Natural killer cell (primary cell): ENCODE results near the gene NKX1-2. TPM values are rescaled to one million over a fixed set of nuclear protein-coding genes. Genes with fewer than 3 reads are reported as not detected.

Experiments used
- ATAC-seq, 3 donors: fragments of 150-1000 bp in 2 of 3; fragments of 200-7000 bp in 1 of 3; cut with Tn5 transposase; 1 replicate in 1 of 3; 2 replicates in 2 of 3; pipeline ENCODE4 v1.10.0; 2021; ENCODE audit warnings: mild to moderate bottlenecking in 2 of 3, moderate library complexity in 2 of 3
- DNase-seq, 2 donors: peaks; one replicate each; pipeline versions ENCODE4 v3.0.0 to v3.0.0-alpha.2; 2013 to 2021; ENCODE audit warnings: mixed read lengths in 1 of 2
- H3K27ac ChIP-seq: one replicate; pipeline ENCODE4 v1.5.1; 2013; ENCODE audit warnings: mild to moderate bottlenecking, low read length
- H3K27me3 ChIP-seq: one replicate; pipeline ENCODE4 v1.6.1; 2013; ENCODE audit warnings: low read length; ENCODE audit not compliant: control insufficient read depth, insufficient read depth
- H3K36me3 ChIP-seq: one replicate; pipeline ENCODE4 v1.6.1; 2013; ENCODE audit warnings: low read length; ENCODE audit not compliant: control insufficient read depth, insufficient read depth
- H3K4me1 ChIP-seq: one replicate; pipeline ENCODE4 v1.6.1; 2013; ENCODE audit warnings: low read length; ENCODE audit not compliant: control insufficient read depth, insufficient read depth
- H3K4me3 ChIP-seq: one replicate; pipeline ENCODE4 v1.5.1; 2013; ENCODE audit warnings: low read length
- H3K9me3 ChIP-seq: one replicate; pipeline ENCODE4 v1.6.1; 2013; ENCODE audit warnings: low read length; ENCODE audit not compliant: control insufficient read depth, insufficient read depth
- H3K27ac Mint-ChIP-seq, 2 donors: one replicate each; pipeline ENCODE4 v1.8.0; 2022; ENCODE audit warnings: mild to moderate bottlenecking in 2 of 2, mixed read lengths in 2 of 2, moderate library complexity in 1 of 2
- H3K27me3 Mint-ChIP-seq, 2 donors: one replicate each; pipeline ENCODE4 v1.8.0; 2022; ENCODE audit warnings: low read depth in 2 of 2, mixed read lengths in 2 of 2
- H3K36me3 Mint-ChIP-seq: one replicate; pipeline ENCODE4 v1.8.0; 2022; ENCODE audit warnings: mixed read lengths
- H3K4me1 Mint-ChIP-seq, 2 donors: one replicate each; pipeline ENCODE4 v1.8.0; 2022; ENCODE audit warnings: mixed read lengths in 2 of 2
- H3K4me3 Mint-ChIP-seq: one replicate; pipeline ENCODE4 v1.8.0; 2022; ENCODE audit warnings: mild to moderate bottlenecking, moderate library complexity, mixed read lengths
- H3K9me3 Mint-ChIP-seq, 2 donors: one replicate each; pipeline ENCODE4 v1.8.0; 2022; ENCODE audit warnings: mixed read lengths in 2 of 2
- WGBS: methylation state at CpG from one replicate; pipeline ENCODE4 v1.1.7; 2013; ENCODE audit warnings: missing lambda C conversion rate; ENCODE audit not compliant: insufficient coverage; 5-methylcytosine and 5-hydroxymethylcytosine counted together
- intact Hi-C: fragments of 100-400 bp; cut with micrococcal nuclease; formaldehyde crosslinking; loops from one replicate; pipeline ENCODE4 v1.14.2; 2022
- total RNA-seq, 4 donors: library from RNA; stranded (reverse); fragments of 120-200 nt in 1 of 4; gene quantifications; one replicate each; pipeline versions ENCODE4 v1.2.3 to v1.2.4, GENCODE V29; 2013 to 2022
- TF ChIP-seq, protein P1 (sequence below): fragments of 200-600 bp; IDR thresholded peaks from one replicate; pipeline ENCODE4 v1.8.0; 2022; ENCODE audit warnings: antibody characterized with exemption

NKX1-2 gene
- total RNA-seq, 3 donors from 2014 or later (not counting 1 experiment from before 2014, with no cell fraction given): not detected

- DNase-seq: no peak
- H3K36me3 ChIP-seq: no peaks in the 10 kb centered on the region
- H3K4me1 ChIP-seq: no peaks in the 10 kb centered on the region
- peaks cover 0 to 6% of the 10 kb centered on the region in 2 donors for H3K4me1 Mint-ChIP-seq
- H3K27ac ChIP-seq: no peak overlapping the region
- H3K4me3 Mint-ChIP-seq: no peak overlapping the region
- H3K27ac Mint-ChIP-seq: no peak overlapping the region
- WGBS: 85% methylated on average over 8 of the region's 9 CpGs
- intact Hi-C loops: no loop called here
- no peaks in the 10 kb centered on the region for H3K27me3 ChIP-seq
- H3K9me3 ChIP-seq: no peaks in the 10 kb centered on the region
- H3K36me3 Mint-ChIP-seq: no peaks in the 10 kb centered on the region
- no peak for ATAC-seq
- no peaks in the 10 kb centered on the region for H3K9me3 Mint-ChIP-seq
- no peak overlapping the region for H3K4me3 ChIP-seq
- H3K27me3 Mint-ChIP-seq: no peaks in the 10 kb centered on the region
- TF ChIP-seq, protein P1, sequence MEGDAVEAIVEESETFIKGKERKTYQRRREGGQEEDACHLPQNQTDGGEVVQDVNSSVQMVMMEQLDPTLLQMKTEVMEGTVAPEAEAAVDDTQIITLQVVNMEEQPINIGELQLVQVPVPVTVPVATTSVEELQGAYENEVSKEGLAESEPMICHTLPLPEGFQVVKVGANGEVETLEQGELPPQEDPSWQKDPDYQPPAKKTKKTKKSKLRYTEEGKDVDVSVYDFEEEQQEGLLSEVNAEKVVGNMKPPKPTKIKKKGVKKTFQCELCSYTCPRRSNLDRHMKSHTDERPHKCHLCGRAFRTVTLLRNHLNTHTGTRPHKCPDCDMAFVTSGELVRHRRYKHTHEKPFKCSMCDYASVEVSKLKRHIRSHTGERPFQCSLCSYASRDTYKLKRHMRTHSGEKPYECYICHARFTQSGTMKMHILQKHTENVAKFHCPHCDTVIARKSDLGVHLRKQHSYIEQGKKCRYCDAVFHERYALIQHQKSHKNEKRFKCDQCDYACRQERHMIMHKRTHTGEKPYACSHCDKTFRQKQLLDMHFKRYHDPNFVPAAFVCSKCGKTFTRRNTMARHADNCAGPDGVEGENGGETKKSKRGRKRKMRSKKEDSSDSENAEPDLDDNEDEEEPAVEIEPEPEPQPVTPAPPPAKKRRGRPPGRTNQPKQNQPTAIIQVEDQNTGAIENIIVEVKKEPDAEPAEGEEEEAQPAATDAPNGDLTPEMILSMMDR: no peak
These were observed 24.8 kb upstream of the NKX1-2 start for GRCh38 chr10:124474514-124475070.

- DNase-seq (no peak), ATAC-seq (peak in 1 of 3 donors; percentile 62)
- Mint-ChIP-seq H3K4me1 (peaks cover 0 to 10% of the 10 kb centered on the region in 2 donors), H3K27ac (no peak overlapping the region), H3K27me3 (no peaks in the 10 kb centered on the region), H3K4me3 (no peak overlapping the region), H3K9me3 (no peaks in the 10 kb centered on the region), H3K36me3 (no peaks in the 10 kb centered on the region)
- H3K36me3 ChIP-seq: no peaks in the 10 kb centered on the region
- H3K4me3 ChIP-seq: no peak overlapping the region
- no peaks in the 10 kb centered on the region for H3K27me3 ChIP-seq
- intact Hi-C loops: no loop called here
- H3K9me3 ChIP-seq: no peaks in the 10 kb centered on the region
- WGBS: 67% methylated on average over 3 of the region's 3 CpGs
- no peak overlapping the region for H3K27ac ChIP-seq
- TF ChIP-seq, protein P1: no peak
- no peaks in the 10 kb centered on the region for H3K4me1 ChIP-seq
These were observed 23.2 kb upstream of the NKX1-2 start for GRCh38 chr10:124473070-124473469.

GRCh38 chr10:124472071-124472470 lies 22.2 kb upstream of the NKX1-2 start:
- Histone ChIP-seq H3K27me3 (no peaks in the 10 kb centered on the region), H3K27ac (no peak overlapping the region), H3K4me1 (no peaks in the 10 kb centered on the region), H3K4me3 (no peak overlapping the region), H3K9me3 (no peaks in the 10 kb centered on the region), H3K36me3 (no peaks in the 10 kb centered on the region)
- Mint-ChIP-seq H3K27ac (no peak overlapping the region), H3K27me3 (no peaks in the 10 kb centered on the region), H3K4me3 (no peak overlapping the region), H3K9me3 (no peaks in the 10 kb centered on the region), H3K36me3 (no peaks in the 10 kb centered on the region), H3K4me1 (peaks cover 0 to 10% of the 10 kb centered on the region in 2 donors)
- ATAC-seq: peak in 1 of 3 donors; percentile 27
- intact Hi-C loops: no loop called here
- no peak for DNase-seq
- TF ChIP-seq, protein P1: no peak
- WGBS: 98% methylated on average over 6 of the region's 6 CpGs
